GM04503 (cell line): ENCODE data around the gene CARF.
A peak's percentile ranks its signal among the peaks of the same experiment; 100 is the strongest.
"Not testable (repeated sequence)": the region's sequence is repeated elsewhere in the genome, so short reads cannot be mapped to it uniquely, and the experiment has no call there.

Experiments used
- DNase-seq: peaks from one replicate; pipeline ENCODE4 v3.0.0-alpha.2; 2012; ENCODE audit warnings: low read depth

The CARF gene

DNA sequence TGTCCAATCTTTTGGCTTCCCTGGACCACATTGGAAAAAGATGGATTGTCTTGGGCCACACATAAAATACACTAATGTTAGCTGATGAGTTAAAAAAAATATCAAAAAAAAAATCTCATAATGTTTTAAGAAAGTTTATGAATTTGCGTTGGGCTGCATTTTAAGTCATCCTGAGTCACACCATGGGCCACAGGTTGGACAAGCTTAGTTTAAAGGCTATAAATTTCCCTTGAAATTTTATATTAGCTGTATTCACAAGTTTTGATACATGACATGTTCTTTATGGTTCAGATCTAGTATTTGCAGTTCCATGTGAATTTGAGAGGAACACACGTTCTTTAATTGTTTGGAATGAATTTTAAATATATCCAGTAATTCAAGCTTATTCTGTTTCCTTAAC is 21.9 kb downstream of the CARF start:
- no peak for DNase-seq

DNA sequence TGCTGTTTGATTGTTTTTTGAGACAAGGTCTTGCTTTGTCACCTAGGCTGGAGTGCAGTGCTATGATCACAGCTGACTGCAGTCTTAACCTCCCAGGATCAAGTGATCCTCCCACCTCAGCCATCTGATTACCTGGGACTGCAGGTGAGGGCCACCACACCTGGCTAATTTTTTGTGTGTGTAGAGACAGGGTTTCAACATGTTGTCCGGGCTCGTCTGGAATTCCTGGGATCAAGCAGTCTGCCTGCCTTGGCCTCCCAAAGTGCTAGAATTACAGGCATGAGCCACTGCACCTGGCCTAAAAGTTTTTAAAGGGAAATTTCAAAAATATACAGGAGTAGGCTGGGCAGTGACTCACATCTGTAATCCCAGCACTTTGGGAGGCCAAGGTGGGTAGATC is 22.4 kb downstream of the CARF start:
- DNase-seq: no peak

- no peak for DNase-seq
Measured at GRCh38 chr2:202938960-202939359, 26.9 kb downstream of the CARF start.

GRCh38 chr2:202941771-202942170 is 29.7 kb downstream of the CARF start:
- no peak for DNase-seq

- no peak for DNase-seq
Measured at GRCh38 chr2:202944408-202944807, 32.3 kb downstream of the CARF start.

- DNase-seq: no peak
Measured at GRCh38 chr2:202944816-202945215, 32.7 kb downstream of the CARF start.

GRCh38 chr2:202945497-202945896 is 33.4 kb downstream of the CARF start:
- DNase-seq: no peak

DNA sequence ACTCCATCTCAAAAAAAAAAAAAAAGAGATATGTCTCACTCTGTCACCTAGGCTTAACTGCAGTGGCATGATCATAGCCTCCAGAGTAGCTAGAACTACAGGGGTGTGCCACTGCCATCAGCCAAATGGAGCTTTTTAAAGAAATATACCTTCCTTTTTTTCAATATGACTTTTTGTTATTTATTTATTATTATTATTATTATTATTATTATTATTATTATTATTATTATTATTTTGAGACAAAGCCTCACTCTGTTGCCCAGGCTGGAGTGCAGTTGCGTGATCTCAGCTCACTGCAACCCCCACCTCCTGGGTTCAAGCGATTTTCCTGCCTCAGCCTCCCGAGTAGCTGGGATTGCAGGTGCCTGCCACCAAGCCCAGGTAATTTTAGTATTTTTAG is 37.3 kb downstream of the CARF start:
- DNase-seq: not testable (repeated sequence)

DNA sequence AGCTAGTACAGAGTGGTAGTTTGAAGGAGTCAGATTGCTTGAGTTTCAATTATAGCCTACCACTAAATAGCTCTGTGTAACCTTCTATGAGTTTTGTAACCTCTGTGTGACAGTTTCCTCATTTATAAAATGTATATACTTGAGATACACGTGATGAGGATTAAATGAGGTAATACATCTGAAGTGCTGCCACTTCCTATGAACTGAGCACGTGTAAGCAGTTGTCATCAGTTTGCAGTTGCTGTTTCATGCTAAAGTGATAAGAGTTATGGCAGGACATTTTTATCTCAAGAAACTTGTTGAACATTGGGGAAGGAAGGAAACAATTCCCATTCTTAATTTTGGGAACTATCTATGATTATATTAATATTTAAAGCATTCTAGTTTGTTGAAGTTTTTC is 38.5 kb downstream of the CARF start:
- DNase-seq: no peak

DNA sequence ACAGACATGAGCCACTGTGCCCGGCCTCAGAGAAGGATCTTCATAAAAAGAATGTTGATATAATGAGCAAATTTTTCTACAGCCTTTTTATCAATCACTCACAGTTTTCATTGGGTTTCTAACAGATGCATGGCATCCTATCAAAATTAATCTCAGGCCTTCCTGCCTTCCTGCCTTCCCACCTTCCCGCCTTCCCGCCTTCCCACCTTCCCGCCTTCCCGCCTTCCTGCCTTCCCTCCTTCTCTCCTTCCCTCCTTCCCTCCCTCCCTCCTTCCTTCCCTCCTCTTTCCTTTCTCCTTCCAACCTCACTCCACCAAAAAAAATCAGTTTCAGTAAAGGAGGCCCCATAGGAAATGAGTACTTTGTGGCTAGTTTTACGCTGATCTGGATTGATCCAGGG is 48.4 kb downstream of the CARF start:
- DNase-seq: no peak

- DNase-seq: no peak
Measured at GRCh38 chr2:202963712-202964111, 51.6 kb downstream of the CARF start.

- no peak for DNase-seq
Measured at GRCh38 chr2:202965810-202966460, 53.9 kb downstream of the CARF start.

GRCh38 chr2:202969404-202969803 is 57.3 kb downstream of the CARF start:
- DNase-seq: not testable (repeated sequence)

DNA sequence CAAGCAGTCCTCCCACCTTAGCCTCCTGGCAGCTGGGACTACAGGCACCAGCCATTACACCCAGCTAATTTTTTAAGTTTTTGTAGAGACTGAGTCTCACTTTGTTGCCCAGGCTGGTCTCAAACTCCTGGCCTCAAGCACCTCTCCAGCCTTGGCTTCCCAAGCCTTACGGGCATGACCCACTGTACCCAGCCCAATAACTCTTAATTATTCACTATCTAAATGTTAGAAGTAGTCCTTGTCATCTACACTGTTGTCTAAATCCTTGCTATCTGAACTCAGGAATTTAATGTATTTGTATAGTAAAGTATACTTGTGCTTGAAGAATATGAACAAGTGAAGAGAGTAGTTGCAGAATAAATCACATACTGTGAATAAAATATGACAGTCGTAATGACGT is 64.7 kb downstream of the CARF start:
- no peak for DNase-seq

GRCh38 chr2:202982779-202983491 is 70.9 kb downstream of the CARF start:
- no peak for DNase-seq

DNA sequence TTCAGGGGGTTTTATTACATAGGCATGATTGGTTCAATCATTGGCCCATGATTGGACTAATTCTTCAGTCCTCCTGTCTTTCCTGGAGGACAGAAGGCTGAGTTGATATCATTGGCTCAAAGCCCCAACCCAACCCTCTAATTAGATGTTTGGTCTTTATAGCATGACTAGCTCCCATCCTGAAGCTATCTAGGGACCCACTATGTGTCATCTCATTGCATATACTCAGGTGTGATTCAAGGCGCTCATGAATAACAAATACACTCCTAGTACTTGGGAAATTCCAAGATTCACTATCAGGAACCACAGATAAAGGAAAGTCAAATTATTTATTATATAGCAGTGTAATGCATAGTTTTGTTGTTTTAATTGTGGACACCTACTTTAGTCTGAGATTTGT is 77.7 kb downstream of the CARF start:
- no peak for DNase-seq

GRCh38 chr2:202990501-202990900 is 78.4 kb downstream of the CARF start:
- no peak for DNase-seq

- DNase-seq: not testable (repeated sequence)
Measured at GRCh38 chr2:202997113-202997512, 85.0 kb downstream of the CARF start.

DNA sequence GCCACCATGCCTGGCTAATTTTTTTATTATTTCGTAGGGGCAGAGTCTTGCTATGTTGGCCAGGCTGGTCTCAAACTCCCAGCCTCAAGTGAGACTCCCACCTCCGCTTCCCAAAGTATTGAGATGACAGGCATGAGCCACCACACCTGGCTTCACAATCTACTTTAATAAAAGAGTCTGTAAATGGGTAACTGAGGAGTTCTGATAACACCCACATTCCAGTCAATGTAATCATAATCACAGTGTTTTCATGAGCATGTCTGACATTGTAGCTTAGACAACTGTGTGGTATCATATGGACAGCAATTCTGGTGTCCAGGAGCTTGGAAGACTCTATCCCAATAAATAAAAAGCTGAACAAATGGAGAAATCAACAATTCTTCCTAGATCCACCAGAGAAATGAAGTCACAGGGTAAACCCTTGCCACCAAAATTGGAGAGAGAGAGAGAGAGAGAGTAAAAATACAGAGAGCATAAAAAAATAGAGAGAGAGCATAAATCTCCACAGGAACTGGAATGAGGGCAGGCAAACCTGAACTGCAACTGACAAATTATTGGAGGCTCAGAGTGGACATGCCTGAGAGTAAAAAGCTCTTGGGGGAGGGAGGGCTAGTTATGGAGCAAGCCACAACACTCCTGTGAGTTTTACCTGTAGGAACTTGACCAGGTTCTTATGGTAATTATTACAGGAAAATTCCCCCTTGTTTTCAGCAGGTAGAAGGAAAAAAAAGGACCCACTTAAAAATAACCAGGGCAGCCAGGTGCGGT is 90.2 kb downstream of the CARF start:
- no peak for DNase-seq

- DNase-seq: no peak
Measured at GRCh38 chr2:203003716-203004115, 91.6 kb downstream of the CARF start.

DNA sequence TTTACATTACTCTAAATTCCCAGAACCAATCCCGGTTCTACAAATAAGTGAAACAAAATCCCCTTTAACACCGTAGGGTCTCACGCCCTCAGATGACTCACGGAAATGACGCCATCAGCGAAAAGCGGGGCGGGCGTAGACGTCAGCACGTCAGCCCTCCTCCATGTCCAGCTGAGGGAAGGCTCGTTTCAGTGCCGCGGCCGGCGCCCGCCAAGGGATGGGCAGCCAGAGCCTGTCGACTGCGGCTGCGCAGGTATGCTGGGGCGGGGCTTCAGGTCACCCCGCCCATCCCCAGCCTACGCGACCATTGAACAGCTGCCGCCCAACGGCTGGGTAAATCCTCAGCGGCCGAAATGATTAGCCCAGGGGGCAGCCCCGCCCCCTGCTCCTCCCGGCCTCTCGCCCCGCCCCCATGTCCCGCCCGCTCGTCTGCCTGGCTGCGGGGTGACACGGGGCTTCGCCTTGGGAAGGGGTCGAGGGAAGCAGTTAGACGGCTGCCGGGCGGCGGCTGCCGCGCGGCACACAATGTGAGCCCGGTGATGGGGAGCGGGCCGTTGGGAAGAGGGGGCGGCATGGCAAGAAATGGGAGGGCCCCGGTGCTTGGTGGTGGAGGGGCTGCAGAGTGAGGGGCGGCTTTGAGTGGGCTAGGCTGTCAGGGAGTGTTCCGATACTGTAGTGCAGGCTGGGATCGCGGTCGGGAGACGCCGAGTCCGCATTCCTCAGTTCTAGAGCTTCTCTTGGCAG is 102.6 kb downstream of the CARF start, which contains the start of gene NBEAL1:
Gene NBEAL1, plus strand, starts transcription at position 420 of the 744 bp plus-strand sequence. CDS start 1,510 bp downstream, outside the sequence.
- peak; percentile 84 for DNase-seq

GRCh38 chr2:203016716-203017115 is 104.6 kb downstream of the CARF start:
- DNase-seq: no peak
